HepG2 (cell line): Measurements from ENCODE around the gene USP2. TPM values are rescaled to one million over a fixed set of nuclear protein-coding genes. Genes with fewer than 3 reads are reported as not detected.

Experiments used
- ATAC-seq: fragments of 200-7000 bp; cut with Tn5 transposase; 3 replicates; pipeline ENCODE4 v1.9.1; 2020; ENCODE audit warnings: mild to moderate bottlenecking, moderate library complexity
- BruUV-seq: library from RNA; stranded (reverse); fragments of 400-500 nt; replicated peaks from 2 replicates; lab custom pipeline; 2021; lab: Mats Ljungman, UMichigan
- CTCF ChIA-PET: fragments of 300-600 bp; formaldehyde crosslinking; extraction: SDS; loops from one replicate; lab custom pipeline; 2021; ENCODE audit warnings: low total read pairs, inconsistent platforms, low intra/inter-chr PET ratio; lab: Yijun Ruan, JAX
- POLR2A ChIA-PET: fragments of 350-600 bp; sonication (Branson Sonifier 250); formaldehyde crosslinking; loops from one replicate; lab custom pipeline; 2020; ENCODE audit warnings: antibody characterized with exemption, inconsistent platforms; lab: Yijun Ruan, JAX
- DNase-seq: peaks from one replicate; pipeline ENCODE4 v3.0.0-alpha.2; 2015; ENCODE audit warnings: low spot score
- FAIRE-seq: peaks from 3 replicates; lab custom pipeline; 2011; peaks lifted over from hg19 to GRCh38; lab: Jason Lieb, UNC
- H2AFZ ChIP-seq: one replicate; pipeline ENCODE4 v1.6.1; 2011; ENCODE audit warnings: low read length, inconsistent platforms
- H3K27ac ChIP-seq: fragments of 300-600 bp; 3 replicates; pipeline ENCODE4 v1.8.0; 2011; ENCODE audit warnings: mixed run types, mild to moderate bottlenecking, mixed read lengths, low read length, inconsistent platforms; ENCODE audit not compliant: insufficient read depth; ENCODE audit errors: extremely low read length
- H3K27me3 ChIP-seq, 2 experiments: fragments of 200-600 bp in 1 of 2; 2 replicates in 1 of 2; 3 replicates in 1 of 2; pipeline versions ENCODE4 v1.6.0 to v1.8.0; 2011; ENCODE audit warnings: low read length in 2 of 2, mild to moderate bottlenecking in 2 of 2, moderate library complexity in 2 of 2, inconsistent platforms in 1 of 2; ENCODE audit not compliant: insufficient read depth in 2 of 2, control insufficient read depth in 1 of 2
- H3K36me3 ChIP-seq, 2 experiments: fragments of 200-600 bp in 1 of 2; replicated peaks in 1 of 2; 2 replicates in 1 of 2; 3 replicates in 1 of 2; pipeline versions ENCODE4 v1.5.1 to v1.8.0; 2011; ENCODE audit warnings: low read length in 2 of 2, inconsistent platforms in 1 of 2; ENCODE audit not compliant: insufficient read depth in 2 of 2, control insufficient read depth in 1 of 2
- H3K4me1 ChIP-seq: 2 replicates; pipeline ENCODE4 v1.5.1; 2012; ENCODE audit warnings: low read length, inconsistent platforms; ENCODE audit not compliant: insufficient read depth
- H3K4me2 ChIP-seq: 2 replicates; pipeline ENCODE4 v1.6.0; 2011; ENCODE audit warnings: low read depth, low read length, inconsistent platforms
- H3K4me3 ChIP-seq, 3 experiments: fragments of 200-600 bp in 1 of 3; sonication (generic), shearing (Covaris generic) in 1 of 3; replicated peaks in 1 of 3; 2 replicates each; pipeline ENCODE4 v1.5.1; 2011 to 2016; ENCODE audit warnings: low read length in 3 of 3, inconsistent platforms in 2 of 3, low read depth in 2 of 3, mild to moderate bottlenecking in 2 of 3, control low read depth in 1 of 3, mixed read lengths in 1 of 3; ENCODE audit not compliant: insufficient read depth in 1 of 3
- H3K79me2 ChIP-seq: one replicate; pipeline ENCODE4 v1.6.1; 2011; ENCODE audit warnings: low read length, inconsistent platforms; ENCODE audit not compliant: insufficient read depth
- H3K9ac ChIP-seq: 2 replicates; pipeline ENCODE4 v1.6.0; 2011; ENCODE audit warnings: mild to moderate bottlenecking, low read depth, low read length, inconsistent platforms; ENCODE audit not compliant: insufficient read depth
- H3K9me3 ChIP-seq: 2 replicates; pipeline ENCODE4 v1.5.1; 2012; ENCODE audit warnings: mild to moderate bottlenecking, low read length
- H4K20me1 ChIP-seq: 2 replicates; pipeline ENCODE4 v1.6.0; 2011; ENCODE audit warnings: inconsistent platforms, mild to moderate bottlenecking, low read length, moderate library complexity; ENCODE audit not compliant: insufficient read depth
- ARID5B ChIP-seq: IDR thresholded peaks from 2 replicates; pipeline ENCODE4 v1.4.0; 2020; ENCODE audit warnings: mild to moderate bottlenecking, missing genetic modification reagents
- STAT6 ChIP-seq: sonication (generic); formaldehyde crosslinking; IDR thresholded peaks from 2 replicates; pipeline ENCODE4 v1.4.0; 2020; ENCODE audit warnings: missing genetic modification reagents, mild to moderate bottlenecking, borderline replicate concordance
- ZNF180 ChIP-seq: sonication (generic); formaldehyde crosslinking; IDR thresholded peaks from 2 replicates; pipeline ENCODE4 v1.4.0; 2020; ENCODE audit warnings: low read depth, missing genetic modification reagents, borderline replicate concordance
- WGBS: methylation state at CpG from one replicate; pipeline ENCODE4 v1.1.6; 2017; ENCODE audit warnings: low lambda C conversion rate; 5-methylcytosine and 5-hydroxymethylcytosine counted together
- in situ Hi-C: cut with HindIII; loops from 2 replicates; pipeline ENCODE4 v1.10.0; 2017; ENCODE audit warnings: low pct_unique_long_range_greater_than_20kb; ENCODE audit not compliant: extremely low pct_ligation_motif_present
- intact Hi-C: fragments of 100-400 bp; cut with micrococcal nuclease; formaldehyde crosslinking; loops from one replicate; pipeline ENCODE4 v1.10.0; 2022; ENCODE audit not compliant: unreplicated experiment
- polyA plus RNA-seq, 8 experiments: library from polyadenylated mRNA; depleted of rRNA in 3 of 8; stranded (reverse) in 7 of 8; unstranded in 1 of 8; fragments of >200 nt; fragmentation: Illumina TruSeq in 4 of 8; extraction: Trizol in 4 of 8; gene quantifications; 2 replicates each; pipeline versions ENCODE4 v1.2.1 to v1.2.3, GENCODE V29; 2011 to 2016; ENCODE audit warnings: low read depth in 4 of 8, missing spikeins in 1 of 8, mixed read lengths in 1 of 8; ENCODE audit not compliant: insufficient read depth in 1 of 8
- total RNA-seq, 5 experiments: library from RNA; depleted of rRNA; stranded (reverse); fragments of >200 nt; fragmentation: Illumina TruSeq; extraction: Trizol; gene quantifications; 2 replicates each; pipeline ENCODE4 v1.2.3, GENCODE V29; 2016; ENCODE audit warnings: low read depth in 1 of 5

USP2 gene
- total and polyA plus RNA-seq, 2 of the 13 experiments (the other 11 are each of a cell fraction or from before 2014, with no cell fraction given), result 2.5 to 6.0 TPM

- BruUV-seq, result no TSS peak
- ChIA-PET POLR2A (interaction anchor here (4.2 kb wide), 1 partner anchor 11 kb away, joined by 16 read pairs; no protein-coding TSS in a partner anchor), CTCF (interaction anchor here (1.0 kb wide), 1 partner anchor 17 kb away, joined by 3 read pairs; no protein-coding TSS in a partner anchor)
- H4K20me1 ChIP-seq, result no peaks in the 10 kb centered on the region; the same call in 1 of the 2 replicates
- no peaks in the 10 kb centered on the region for H3K9me3 ChIP-seq
- in situ Hi-C loops, result no loop called here
- H3K27me3 ChIP-seq, result no peaks in the 10 kb centered on the region
- H3K9ac ChIP-seq, result no peak overlapping the region
- FAIRE-seq, result no peak
- no peak overlapping the region for H3K4me3 ChIP-seq
- H2AFZ ChIP-seq, result no peak overlapping the region
- no peak for DNase-seq
- TF ChIP-seq ZNF180 (CRISPR knock-in tag) (no peak), STAT6 (CRISPR knock-in tag) (no peak), ARID5B (no peak)
- intact Hi-C loops, result no loop called here
- peaks cover 7 to 31% of the 10 kb centered on the region in 2 experiments; a peak in 4 of 5 replicates for H3K36me3 ChIP-seq
- H3K79me2 ChIP-seq, result peaks cover 2% of the 10 kb centered on the region
- 96% methylated on average over 10 of the region's 13 CpGs for WGBS
- no peak for ATAC-seq
- H3K4me2 ChIP-seq, result no peak overlapping the region
- H3K4me1 ChIP-seq, result peaks cover 67% of the 10 kb centered on the region
- H3K27ac ChIP-seq, result no peak overlapping the region
These were observed 24.4 kb downstream of the USP2 start for GRCh38 chr11:119357074-119357473.
